PC-9 (cell line): ENCODE data around the gene ANKRD62. TPM values are rescaled to one million over a fixed set of nuclear protein-coding genes. Genes with fewer than 3 reads are reported as not detected.

Experiments
- BruUV-seq: library from RNA; stranded (reverse); fragments of 400-500 nt; replicated peaks from 2 replicates; lab custom pipeline; 2021; lab: Mats Ljungman, UMichigan
- CTCF ChIA-PET: fragments of 300-600 bp; sonication (Branson Sonifier 250); formaldehyde crosslinking; loops from one replicate; lab custom pipeline; 2022; ENCODE audit warnings: antibody characterized with exemption; lab: Charles Lee
- POLR2A ChIA-PET: fragments of 300-600 bp; sonication (Branson Sonifier 250); formaldehyde crosslinking; loops from one replicate; lab custom pipeline; 2022; ENCODE audit warnings: antibody characterized with exemption; ENCODE audit not compliant: unreplicated experiment; lab: Charles Lee
- DNase-seq, 2 experiments: peaks; one replicate each; pipeline versions ENCODE4 v3.0.0 to v3.0.0-alpha.2; 2015 to 2022; ENCODE audit warnings: mixed read lengths in 1 of 2
- H2AFZ ChIP-seq: fragments of 200-600 bp; sonication (generic); 2 replicates; pipeline ENCODE4 v1.8.1; 2017; ENCODE audit warnings: antibody characterized with exemption
- H3F3A ChIP-seq: fragments of 200-600 bp; sonication (generic); 2 replicates; pipeline ENCODE4 v1.8.1; 2017; ENCODE audit warnings: antibody characterized with exemption, mild to moderate bottlenecking, low read depth; ENCODE audit not compliant: insufficient read depth
- H3K27ac ChIP-seq: fragments of 200-600 bp; sonication (generic); 2 replicates; pipeline ENCODE4 v1.6.1; 2016; ENCODE audit warnings: mixed run types
- H3K27me3 ChIP-seq: fragments of 200-600 bp; sonication (generic); 2 replicates; pipeline ENCODE4 v1.6.1; 2016; ENCODE audit warnings: low read depth, mixed run types; ENCODE audit not compliant: insufficient read depth
- H3K36me3 ChIP-seq: fragments of 200-600 bp; sonication (generic); 2 replicates; pipeline ENCODE4 v1.6.1; 2016; ENCODE audit warnings: low read depth, mixed run types
- H3K4me1 ChIP-seq: fragments of 200-600 bp; sonication (generic); replicated peaks from 2 replicates; pipeline ENCODE4 v1.6.1; 2016; ENCODE audit warnings: mixed run types; ENCODE audit not compliant: insufficient read depth
- H3K4me2 ChIP-seq: fragments of 200-600 bp; sonication (generic); 2 replicates; pipeline ENCODE4 v1.6.1; 2017; ENCODE audit warnings: mixed run types
- H3K4me3 ChIP-seq: fragments of 200-600 bp; sonication (generic); 2 replicates; pipeline ENCODE4 v1.6.1; 2016; ENCODE audit warnings: mixed run types
- H3K79me2 ChIP-seq: fragments of 200-600 bp; sonication (generic); 2 replicates; pipeline ENCODE4 v1.6.1; 2017; ENCODE audit warnings: low read depth, mixed run types
- H3K9me2 ChIP-seq: fragments of 200-600 bp; sonication (generic); 2 replicates; pipeline ENCODE4 v1.8.1; 2017; ENCODE audit warnings: mild to moderate bottlenecking; ENCODE audit not compliant: insufficient read depth
- H3K9me3 ChIP-seq: fragments of 200-600 bp; sonication (generic); 2 replicates; pipeline ENCODE4 v1.8.1; 2016; ENCODE audit warnings: low read depth; ENCODE audit not compliant: insufficient read depth
- H4K20me1 ChIP-seq: fragments of 200-600 bp; sonication (generic); 2 replicates; pipeline ENCODE4 v1.8.1; 2017; ENCODE audit not compliant: insufficient read depth
- CTCF ChIP-seq: fragments of 200-600 bp; sonication (generic); conservative IDR thresholded peaks from 2 replicates; pipeline ENCODE4 v1.6.1; 2017; ENCODE audit warnings: mixed run types, antibody characterized with exemption, mild to moderate bottlenecking, moderate library complexity
- EZH2 ChIP-seq: fragments of 200-600 bp; sonication (generic); IDR thresholded peaks from 2 replicates; pipeline ENCODE4 v1.8.0; 2017; ENCODE audit warnings: antibody characterized with exemption, low read depth
- intact Hi-C: fragments of 100-400 bp; cut with micrococcal nuclease; formaldehyde crosslinking; loops from one replicate; pipeline ENCODE4 v1.10.0; 2022; ENCODE audit not compliant: unreplicated experiment
- total RNA-seq: library from RNA; stranded (reverse); gene quantifications from 2 replicates; pipeline ENCODE4 v1.2.3, GENCODE V29; 2021

The ANKRD62 gene
- total RNA-seq, 1 experiment from 2014 or later = not detected

DNA sequence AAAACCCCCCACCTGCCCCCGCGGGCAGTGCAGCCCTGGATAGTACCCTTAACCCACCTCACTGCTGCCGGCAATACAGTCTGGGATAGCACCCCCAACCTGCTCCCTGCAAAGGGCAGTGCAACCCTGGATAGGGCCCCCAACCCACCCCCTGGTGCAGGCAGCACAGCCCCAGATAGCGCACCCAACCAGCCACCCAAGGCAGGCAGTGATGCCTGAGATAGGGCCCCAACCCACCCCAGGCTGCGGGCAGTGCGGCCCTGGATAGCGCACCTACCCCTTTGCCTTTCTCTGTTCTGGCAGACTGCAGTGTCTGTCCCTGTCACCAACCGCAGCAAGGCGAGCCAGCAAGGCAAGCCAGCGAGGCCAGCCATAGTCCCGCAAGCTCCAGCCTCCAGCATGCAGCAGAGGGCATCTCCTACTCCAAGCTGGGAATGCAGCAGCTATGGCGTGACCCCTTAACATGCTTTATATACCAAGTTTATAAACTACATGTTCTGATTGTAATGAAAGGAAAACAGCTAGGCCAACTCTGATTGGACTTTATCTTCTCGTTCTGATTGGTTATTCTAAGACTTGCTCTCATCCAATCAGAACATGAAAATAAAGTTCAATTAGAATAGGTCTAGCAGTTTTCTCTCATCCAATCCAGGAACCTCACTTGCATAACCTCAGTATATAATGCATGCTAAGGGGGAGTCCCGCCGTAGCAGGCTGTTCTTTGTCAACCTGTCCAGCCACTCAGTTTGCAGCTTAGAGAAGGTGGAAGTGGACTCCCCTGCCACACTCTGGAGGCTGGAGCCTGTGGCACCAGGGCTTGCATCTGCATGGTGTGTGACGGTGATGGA lies 34.1 kb upstream of the ANKRD62 start:
- no peaks in the 10 kb centered on the region for H3K27me3 ChIP-seq
- no peak overlapping the region for H3K27ac ChIP-seq
- ChIA-PET CTCF (interaction anchor here (0.6 to 0.7 kb wide), 3 partner anchors 17 to 268 kb away, joined by 3 to 13 read pairs (median 3); no protein-coding TSS in a partner anchor), POLR2A (interaction anchor here (0.6 kb wide), 2 partner anchors 20 to 157 kb away, joined by 3 to 6 read pairs; no protein-coding TSS in a partner anchor)
- H3K79me2 ChIP-seq = no peaks in the 10 kb centered on the region
- H3K4me1 ChIP-seq = no peaks in the 10 kb centered on the region
- TF ChIP-seq CTCF = no peak
- no peak for TF ChIP-seq EZH2
- H3K9me3 ChIP-seq = no peaks in the 10 kb centered on the region
- H3F3A ChIP-seq = no peaks in the 10 kb centered on the region
- no peak overlapping the region for H3K4me3 ChIP-seq
- no peaks in the 10 kb centered on the region for H4K20me1 ChIP-seq
- peak overlapping the region; percentile 65; the same call in 1 of the 2 replicates for H3K4me2 ChIP-seq
- H2AFZ ChIP-seq = no peak overlapping the region
- H3K9me2 ChIP-seq = no peaks in the 10 kb centered on the region
- H3K36me3 ChIP-seq = no peaks in the 10 kb centered on the region
- BruUV-seq = no TSS peak
- DNase-seq = no peak
- intact Hi-C loops = no loop called here

DNA sequence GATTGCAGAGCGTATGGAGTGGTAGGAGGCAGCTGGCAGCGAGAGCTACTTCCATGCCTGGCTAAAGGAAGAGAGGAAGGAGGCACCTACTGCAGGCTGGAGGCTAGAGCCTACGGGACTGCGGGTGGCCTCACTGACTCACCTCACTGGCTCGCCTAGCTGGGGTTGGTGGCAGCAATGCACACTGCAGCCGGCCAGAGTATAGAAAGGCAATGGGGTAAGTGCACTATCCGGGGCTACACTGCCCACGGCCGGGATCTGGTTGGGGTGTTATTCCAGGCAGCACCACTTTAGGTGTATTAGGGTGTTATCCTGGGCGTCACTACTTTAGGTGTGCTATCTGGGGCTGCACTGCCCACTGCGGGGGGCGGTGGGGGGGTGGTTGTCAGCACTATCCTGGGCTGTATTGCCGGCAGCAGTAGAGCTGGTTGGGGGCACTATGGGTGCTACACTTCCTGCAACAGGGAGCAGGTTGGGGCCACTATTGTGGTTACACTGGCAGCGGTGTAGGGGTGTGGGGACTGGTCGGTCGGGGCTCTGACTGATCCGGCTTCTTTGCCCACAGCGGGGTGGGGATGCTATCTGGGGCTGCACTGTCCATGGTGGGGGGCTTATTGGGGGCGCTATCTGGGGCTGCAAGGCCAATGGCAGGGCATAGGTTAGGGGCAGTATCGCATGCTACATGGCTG lies 33.3 kb upstream of the ANKRD62 start:
- no peak overlapping the region for H3K27ac ChIP-seq
- DNase-seq = peak; percentile 53 to 67
- ChIA-PET POLR2A (interaction anchor here (0.6 to 0.7 kb wide), 4 partner anchors 15 to 158 kb away, joined by 3 to 6 read pairs (median 4); no protein-coding TSS in a partner anchor), CTCF (interaction anchor here (0.6 to 0.7 kb wide), 2 partner anchors 18 to 267 kb away, joined by 3 read pairs; no protein-coding TSS in a partner anchor)
- H3K79me2 ChIP-seq = no peaks in the 10 kb centered on the region
- no TSS peak for BruUV-seq
- H4K20me1 ChIP-seq = no peaks in the 10 kb centered on the region
- peak overlapping the region; percentile 65 for H3K4me2 ChIP-seq
- no peaks in the 10 kb centered on the region for H3K9me3 ChIP-seq
- no peak for TF ChIP-seq CTCF
- H3K36me3 ChIP-seq = no peaks in the 10 kb centered on the region
- H3F3A ChIP-seq = no peaks in the 10 kb centered on the region
- no peak overlapping the region for H2AFZ ChIP-seq
- intact Hi-C loops = no loop called here
- H3K9me2 ChIP-seq = no peaks in the 10 kb centered on the region
- H3K27me3 ChIP-seq = no peaks in the 10 kb centered on the region
- H3K4me3 ChIP-seq = no peak overlapping the region
- no peaks in the 10 kb centered on the region for H3K4me1 ChIP-seq

DNA sequence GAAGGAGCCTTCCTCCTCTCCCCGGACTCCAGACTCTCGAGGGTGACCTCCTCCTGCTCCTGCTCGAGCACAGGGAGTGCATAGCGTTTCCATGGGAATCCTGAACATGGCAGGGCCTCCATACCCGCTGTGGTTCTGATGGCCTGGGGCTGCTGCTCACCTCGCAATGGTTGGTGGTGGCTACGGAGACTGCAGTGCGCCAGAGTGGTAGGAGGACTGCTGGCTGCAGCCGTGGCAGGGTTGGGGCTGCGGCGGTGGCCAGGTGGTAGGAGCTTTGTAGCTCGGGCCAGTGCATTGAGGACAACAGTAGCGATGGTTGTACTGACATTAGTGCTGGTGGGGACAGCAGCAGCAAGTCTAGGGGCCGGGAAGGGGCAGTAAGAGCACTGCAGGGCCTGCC lies 32.0 kb upstream of the ANKRD62 start:
- Histone ChIP-seq H3K27me3 (no peaks in the 10 kb centered on the region), H3K27ac (no peak overlapping the region), H3K4me2 (no peak overlapping the region), H2AFZ (no peak overlapping the region), H3K36me3 (no peaks in the 10 kb centered on the region), H4K20me1 (no peaks in the 10 kb centered on the region), H3F3A (no peaks in the 10 kb centered on the region), H3K4me1 (no peaks in the 10 kb centered on the region), H3K79me2 (no peaks in the 10 kb centered on the region), H3K9me2 (no peaks in the 10 kb centered on the region), H3K4me3 (no peak overlapping the region), H3K9me3 (no peaks in the 10 kb centered on the region)
- no peak for DNase-seq
- BruUV-seq = no TSS peak
- CTCF ChIA-PET = no interaction called here
- TF ChIP-seq EZH2 (no peak), CTCF (no peak)
- POLR2A ChIA-PET = no interaction called here
- intact Hi-C loops = no loop called here
